Stimulated activated CD8-positive, alpha-beta memory T cell treated with anti-CD3 and anti-CD28 coated beads, Interleukin-2, amount 100 ng/mL, for 1 hour (primary cell): Measurements from ENCODE around the gene GFRA1.

Source experiments
- DNase-seq, 2 donors: peaks; one replicate each; pipeline ENCODE4 v3.0.0-alpha.2; 2020; ENCODE audit warnings: low read depth in 2 of 2

The GFRA1 gene

GRCh38 chr10:116029826-116030225 lies 243.2 kb downstream of the GFRA1 start:
- no peak for DNase-seq

DNA sequence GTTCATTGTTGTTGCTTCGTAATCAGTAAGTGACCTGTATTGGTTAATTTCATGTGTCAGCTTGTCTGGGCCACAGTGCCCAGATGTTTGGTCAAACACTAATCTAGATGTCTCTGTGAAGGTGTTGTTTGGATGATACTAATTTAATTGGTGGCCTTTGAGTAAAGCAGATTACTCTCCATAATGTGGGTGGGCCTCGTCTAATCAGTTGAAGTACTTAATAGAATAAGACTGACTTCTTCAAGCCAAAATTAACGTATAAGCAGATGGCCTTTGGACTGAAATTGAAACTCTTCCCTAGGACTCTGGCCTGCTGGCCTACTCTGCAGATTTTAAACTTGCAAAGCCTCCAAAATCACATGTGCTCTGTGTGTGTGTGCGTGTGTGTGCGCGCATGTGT lies 245.7 kb downstream of the GFRA1 start:
- no peak for DNase-seq

- DNase-seq, result no peak
Observed at GRCh38 chr10:116026725-116027124, 246.3 kb downstream of the GFRA1 start.

- DNase-seq, result no peak
Observed at GRCh38 chr10:116026315-116026714, 246.7 kb downstream of the GFRA1 start.

DNA sequence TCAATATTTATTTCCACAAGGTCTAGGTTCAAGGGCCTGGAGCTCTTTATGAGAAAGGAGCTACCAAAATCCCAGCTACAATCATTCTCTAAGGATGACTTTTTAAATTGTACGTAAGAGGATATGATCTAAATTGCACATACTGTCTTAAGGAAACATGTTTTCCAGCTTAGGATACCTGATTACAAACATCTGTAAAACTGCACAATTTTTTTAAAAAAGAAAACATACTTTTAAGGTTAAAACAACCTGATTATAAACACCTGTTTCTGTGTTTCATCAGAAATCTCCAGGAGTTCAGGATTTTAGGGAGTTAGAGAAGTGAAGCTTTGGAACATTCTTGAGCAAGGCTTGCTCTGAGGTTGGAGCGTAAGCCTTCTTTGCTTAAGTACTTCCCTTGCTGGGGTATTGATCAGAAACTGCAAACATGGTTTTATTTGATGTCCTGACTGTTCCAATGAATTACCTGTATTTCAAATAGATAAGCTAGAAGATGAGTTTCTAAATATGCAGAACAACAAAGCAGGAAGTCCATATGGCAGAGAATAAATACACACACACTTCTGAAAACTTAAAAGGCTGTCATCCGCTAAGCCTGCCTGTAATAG lies 248.6 kb downstream of the GFRA1 start:
- DNase-seq, result no peak

DNA sequence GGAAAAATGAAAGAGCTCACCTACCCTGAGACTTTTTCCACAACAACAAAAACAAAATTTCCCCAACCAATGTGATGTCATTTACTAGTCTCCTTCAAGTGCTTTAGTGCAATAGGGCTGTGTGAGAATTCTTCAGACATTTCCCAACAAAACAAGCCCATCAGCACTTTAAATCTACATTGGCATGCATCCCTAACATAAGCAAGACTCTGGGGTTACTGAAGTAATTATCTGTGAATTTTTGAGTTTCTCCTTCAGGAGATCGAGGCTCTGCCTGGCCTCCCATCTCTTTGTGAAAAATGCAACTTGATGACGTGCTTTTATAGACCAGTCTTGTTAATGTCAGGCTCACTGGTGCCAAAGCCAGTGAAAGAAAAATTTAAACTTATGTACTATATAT lies 255.6 kb downstream of the GFRA1 start:
- no peak for DNase-seq

DNA sequence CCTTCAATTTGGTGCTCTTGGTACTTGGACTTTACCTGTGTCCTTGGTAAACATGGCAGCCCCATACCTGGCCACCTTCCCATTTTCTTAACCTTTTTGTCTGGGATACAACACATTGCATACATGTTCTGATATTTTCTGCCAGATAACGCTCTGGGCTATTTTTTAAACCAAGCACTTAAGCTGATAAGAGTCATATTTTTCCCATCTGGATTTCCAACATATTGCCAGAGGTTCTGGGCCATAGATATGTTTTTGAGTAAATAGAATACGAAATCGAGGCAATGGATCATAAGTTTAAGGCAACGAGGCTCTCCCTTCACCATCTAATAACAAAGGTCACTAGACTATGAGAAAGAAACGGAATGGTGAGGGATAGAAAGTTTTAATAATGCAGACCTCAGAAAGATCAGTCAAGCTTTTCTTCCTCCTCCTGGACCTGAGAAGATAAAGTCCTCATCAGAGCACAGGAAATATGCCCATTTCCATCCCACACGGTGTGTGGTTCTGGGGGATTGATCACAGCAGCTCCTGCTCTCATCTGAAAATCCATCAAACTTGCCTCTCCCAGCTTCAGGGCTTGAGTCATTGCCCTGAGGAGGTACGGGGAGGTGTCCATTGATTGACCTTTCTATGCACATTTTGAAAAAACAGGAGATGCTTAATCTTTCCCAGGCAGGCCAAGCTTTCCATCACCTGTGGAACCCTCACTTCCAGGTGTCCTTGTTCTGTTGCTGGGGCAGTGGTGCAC lies 257.2 kb downstream of the GFRA1 start:
- no peak for DNase-seq

GRCh38 chr10:116014871-116015582 lies 258.0 kb downstream of the GFRA1 start:
- DNase-seq, result no peak

- no peak for DNase-seq
Observed at GRCh38 chr10:116014326-116014725, 258.7 kb downstream of the GFRA1 start.

GRCh38 chr10:116011929-116012328 lies 261.1 kb downstream of the GFRA1 start:
- DNase-seq, result no peak

DNA sequence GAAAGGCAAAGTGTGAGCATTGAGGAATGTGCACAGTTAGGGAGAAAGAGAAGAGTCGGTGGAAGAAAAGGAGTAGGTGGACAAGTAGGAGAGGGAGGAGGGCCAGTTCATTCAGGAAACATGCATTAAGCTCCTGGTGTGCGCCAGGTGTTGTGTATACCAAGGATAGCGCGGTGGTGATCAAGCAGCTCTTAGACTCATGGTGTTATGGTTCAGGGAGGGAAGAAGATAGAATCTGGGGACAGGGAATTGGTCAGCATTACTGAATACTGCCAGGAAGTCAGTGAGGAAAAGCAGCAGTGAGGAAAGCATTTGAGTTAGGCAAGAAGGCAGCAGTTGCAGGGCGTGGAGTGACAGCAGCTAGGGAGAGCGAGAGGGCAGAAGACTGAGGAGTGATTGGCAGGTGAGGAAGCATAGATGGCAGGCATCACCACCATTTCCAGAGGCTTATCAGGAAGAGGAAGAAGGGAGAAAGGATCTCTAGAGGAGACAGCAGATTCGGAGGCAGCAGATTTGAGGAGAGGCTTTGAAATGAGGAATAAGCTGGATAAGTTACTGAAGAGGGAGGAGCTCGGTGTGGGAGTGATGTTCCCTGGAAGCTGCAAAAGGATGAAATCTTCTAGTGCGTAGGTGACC lies 265.6 kb downstream of the GFRA1 start:
- no peak for DNase-seq
